Heart left ventricle (tissue), 16 donors: ENCODE measurements around the gene IGFBPL1. TPM values are rescaled to one million over a fixed set of nuclear protein-coding genes. Genes with fewer than 3 reads are reported as not detected.

Source experiments
- ATAC-seq, 4 donors: fragments of 200-7000 bp; cut with Tn5 transposase; one replicate each; pipeline ENCODE4 v1.9.1; 2020 to 2022; ENCODE audit warnings: moderate library complexity in 4 of 4, mild to moderate bottlenecking in 3 of 4, moderate number of reproducible peaks in 1 of 4
- DNase-seq, 5 donors: peaks; one replicate each; pipeline ENCODE4 v3.0.0-alpha.2; 2020
- H3K27ac ChIP-seq, 12 donors: fragments of 200-600 bp; sonication (generic) in 4 of 12; one replicate each; pipeline versions ENCODE4 v1.5.0 to v1.8.0; 2016 to 2022; ENCODE audit warnings: mild to moderate bottlenecking in 2 of 12
- H3K27me3 ChIP-seq, 9 donors: fragments of 200-600 bp; sonication (generic) in 2 of 9; one replicate each; pipeline versions ENCODE4 v1.5.1 to v1.8.0; 2016 to 2022; ENCODE audit warnings: mild to moderate bottlenecking in 3 of 9
- H3K36me3 ChIP-seq, 9 donors: fragments of 200-600 bp; sonication (generic) in 2 of 9; one replicate each; pipeline versions ENCODE4 v1.5.0 to v1.8.0; 2018 to 2022; ENCODE audit warnings: mild to moderate bottlenecking in 2 of 9
- H3K4me1 ChIP-seq, 12 donors: fragments of 200-600 bp; sonication (generic) in 4 of 12; one replicate each; pipeline versions ENCODE4 v1.5.0 to v1.8.0; 2016 to 2022; ENCODE audit warnings: mild to moderate bottlenecking in 3 of 12
- H3K4me3 ChIP-seq, 12 donors: fragments of 200-600 bp; sonication (generic) in 4 of 12; one replicate each; pipeline versions ENCODE4 v1.5.0 to v1.8.0; 2017 to 2022; ENCODE audit warnings: mild to moderate bottlenecking in 9 of 12, moderate library complexity in 4 of 12
- H3K9me3 ChIP-seq, 12 donors: fragments of 200-600 bp; sonication (generic) in 4 of 12; one replicate each; pipeline versions ENCODE4 v1.5.0 to v1.8.0; 2016 to 2022; ENCODE audit warnings: mild to moderate bottlenecking in 1 of 12
- CTCF ChIP-seq, 12 donors: fragments of 200-600 bp; sonication (generic) in 4 of 12; IDR thresholded peaks; one replicate each; pipeline versions ENCODE4 v1.5.0 to v1.8.0; 2018 to 2022; ENCODE audit warnings: antibody characterized with exemption in 12 of 12, mild to moderate bottlenecking in 5 of 12
- POLR2A ChIP-seq, 2 donors: fragments of 450-650 bp; IDR thresholded peaks; one replicate each; pipeline ENCODE4 v1.6.1; 2017; ENCODE audit warnings: antibody characterized with exemption in 2 of 2, mild to moderate bottlenecking in 2 of 2, moderate library complexity in 2 of 2
- WGBS, 4 donors: extraction: QIAGEN DNeasy Blood & Tissue Kit in 2 of 4; methylation state at CpG; one replicate each; pipeline versions ENCODE4 v1.1.5 to v1.1.7; 2013 to 2018; 5-methylcytosine and 5-hydroxymethylcytosine counted together
- intact Hi-C, 10 donors: fragments of 100-400 bp; cut with DNase I; formaldehyde crosslinking; loops; one replicate each; pipeline versions ENCODE4 v1.11.1 to v1.14.2; 2022
- polyA plus RNA-seq, 2 donors: library from polyadenylated mRNA; stranded (reverse); fragments of 200-250 nt; gene quantifications; one replicate each; pipeline ENCODE4 v1.2.3, GENCODE V29; 2013
- total RNA-seq, 9 donors: library from RNA; depleted of rRNA in 2 of 9; stranded (reverse); fragments of >200 nt in 2 of 9; fragmentation: NEBNext Ultra II Directional in 3 of 9; extraction: Animal tissue kit (Norgen Biotek cat#: 25700) in 3 of 9; gene quantifications; one replicate each; pipeline versions ENCODE4 v1.1.0 to v1.2.4, GENCODE V29; 2016 to 2023
- donor health status: ischemic (EF 13 %, LVEDD 7.1; RV severe dilation, severe dysfunction).
- donor health status: healthy with polysubstance abuse.
- donor health status: DM: no; HTN: yes; CAD: no.
- donor health status: DM: no; HTN: no; CAD: no.
- donor health status: ischemic (EF 25% LVEDD 6.9; RV normal size, moderate dysfunction).
- donor health status: ischemic (EF 25% LVEDD 5.7; RV mildly dilated, moderate dysfunction).
- donor health status: healthy.
- donor health status: DM: yes; HTN: yes; CAD: no.
- donor health status: ischemic (EF 35%, LVEDD 5.7; RV mildly dilated, moderate dysfunction).
- donor health status: nonischemic (EF 11% LVEDD 7.7; RV severe dilation, severe dysfunction).
- donor health status: DM: yes; HTN: yes; CAD: no.
- donor health status: PGD.
- donor health status: ischemic (EF 29% LVEDD 5.4; RV normal size, mild dysfunction).
- donor health status: nonischemic (EF 23%, LVEDD 6.1; RV moderate dilation, normal function).

Gene IGFBPL1
- total and polyA plus RNA-seq, 11 donors: 0.19 to 0.26 TPM; not detected in 9

GRCh38 chr9:38439916-38440301 lies 15.7 kb upstream of the IGFBPL1 start:
- Histone ChIP-seq H3K36me3 (no peaks in the 10 kb centered on the region), H3K9me3 (no peaks in the 10 kb centered on the region), H3K4me3 (no peak overlapping the region), H3K27ac (no peak overlapping the region), H3K4me1 (no peaks in the 10 kb centered on the region), H3K27me3 (peaks cover 0 to 12% (median 0%) of the 10 kb centered on the region in 9 donors)
- no peak for ATAC-seq
- intact Hi-C loops: loop anchor here in 2 of 10 donors (10.0 kb wide), 2 partner anchors 65 to 955 kb away; partner anchors contain the start of gene POLR1E (in 1 of the 2)
- WGBS, 4 donors: 93 to 100% (median 99%) methylated on average over 1 of the region's 1 CpG
- no peak for TF ChIP-seq POLR2A (IDR thresholded peaks at IDR 0.05)
- DNase-seq: no peak

GRCh38 chr9:38439291-38439915 lies 15.1 kb upstream of the IGFBPL1 start:
- DNase-seq (no peak), ATAC-seq (no peak)
- Histone ChIP-seq H3K27me3 (peaks cover 0 to 12% (median 0%) of the 10 kb centered on the region in 9 donors), H3K9me3 (no peaks in the 10 kb centered on the region), H3K36me3 (no peaks in the 10 kb centered on the region), H3K4me1 (no peaks in the 10 kb centered on the region), H3K4me3 (no peak overlapping the region), H3K27ac (no peak overlapping the region)
- intact Hi-C loops: loop anchor here in 2 of 10 donors (10.0 kb wide), 2 partner anchors 65 to 955 kb away; partner anchors contain the start of gene POLR1E (in 1 of the 2)
- TF ChIP-seq POLR2A (IDR thresholded peaks at IDR 0.05): no peak
- no peak for TF ChIP-seq CTCF (IDR thresholded peaks at IDR 0.05)
- WGBS, 4 donors: 53 to 73% (median 58%) methylated on average over 2 to 3 of the region's 3 CpGs

GRCh38 chr9:38437193-38437823 lies 13.1 kb upstream of the IGFBPL1 start:
- no peak overlapping the region for H3K4me3 ChIP-seq
- intact Hi-C loops: loop anchor here in 2 of 10 donors (10.0 kb wide), 2 partner anchors 63 to 953 kb away; partner anchors contain the start of gene POLR1E (in 1 of the 2)
- no peak for ATAC-seq

GRCh38 chr9:38436708-38437107 lies 12.5 kb upstream of the IGFBPL1 start:
- no peaks in the 10 kb centered on the region for H3K4me1 ChIP-seq
- no peak for DNase-seq
- no peaks in the 10 kb centered on the region for H3K36me3 ChIP-seq
- no peak overlapping the region for H3K4me3 ChIP-seq
- no peak for ATAC-seq
- H3K27ac ChIP-seq: no peak overlapping the region
- 86 to 99% (median 95%) methylated on average over 2 of the region's 2 CpGs for WGBS, 4 donors
- H3K9me3 ChIP-seq: no peaks in the 10 kb centered on the region
- H3K27me3 ChIP-seq: peaks cover 0 to 12% (median 0%) of the 10 kb centered on the region in 9 donors
- no peak for TF ChIP-seq POLR2A (IDR thresholded peaks at IDR 0.05)
- intact Hi-C loops: loop anchor here in 2 of 10 donors (10.0 kb wide), 2 partner anchors 62 to 952 kb away; partner anchors contain the start of gene POLR1E (in 1 of the 2)

More at GRCh38 chr9:38437193-38437823, 13.1 kb upstream of the IGFBPL1 start:
- no peaks in the 10 kb centered on the region for H3K9me3 ChIP-seq
- TF ChIP-seq POLR2A (IDR thresholded peaks at IDR 0.05) (no peak), CTCF (IDR thresholded peaks at IDR 0.05) (no peak)
- DNase-seq: no peak
- WGBS, 4 donors: 79 to 84% (median 81%) methylated on average over 11 of the region's 11 CpGs
- peaks cover 0 to 12% (median 0%) of the 10 kb centered on the region in 9 donors for H3K27me3 ChIP-seq
- no peaks in the 10 kb centered on the region for H3K36me3 ChIP-seq
- no peaks in the 10 kb centered on the region for H3K4me1 ChIP-seq
- H3K27ac ChIP-seq: no peak overlapping the region

GRCh38 chr9:38435521-38435920 lies 11.3 kb upstream of the IGFBPL1 start:
- no peak for ATAC-seq
- no peaks in the 10 kb centered on the region for H3K9me3 ChIP-seq
- TF ChIP-seq CTCF (IDR thresholded peaks at IDR 0.05): no peak
- no peak for TF ChIP-seq POLR2A (IDR thresholded peaks at IDR 0.05)
- no peak overlapping the region for H3K4me3 ChIP-seq
- H3K36me3 ChIP-seq: no peaks in the 10 kb centered on the region
- no peak for DNase-seq
- intact Hi-C loops: loop anchor here in 2 of 10 donors (10.0 kb wide), 2 partner anchors 61 to 951 kb away; partner anchors contain the start of gene POLR1E (in 1 of the 2)
- 64 to 75% (median 67%) methylated on average over 2 of the region's 2 CpGs for WGBS, 4 donors
- H3K4me1 ChIP-seq: no peaks in the 10 kb centered on the region
- H3K27ac ChIP-seq: no peak overlapping the region
- peaks cover 0 to 7% (median 0%) of the 10 kb centered on the region in 9 donors for H3K27me3 ChIP-seq
